H1 (cell line): ENCODE measurements around the gene AKAP8. TPM values are rescaled to one million over a fixed set of nuclear protein-coding genes. Genes with fewer than 3 reads are reported as not detected.

Experiments
- BRCA1 ChIP-seq: IDR thresholded peaks from 2 replicates; pipeline ENCODE4 v1.6.1; 2012; ENCODE audit warnings: low read depth, low read length, improper control_type of control experiment
- CBX8 ChIP-seq: fragments of 300-800, 300-1000 bp; sonication (generic); IDR thresholded peaks from 2 replicates; pipeline ENCODE4 v1.7.1; 2016; ENCODE audit warnings: low read depth, low read length, borderline replicate concordance
- CHD2 ChIP-seq: IDR thresholded peaks from 2 replicates; pipeline ENCODE4 v1.6.1; 2012; ENCODE audit warnings: low read length, improper control_type of control experiment
- CTBP2 ChIP-seq: IDR thresholded peaks from 2 replicates; pipeline ENCODE4 v1.7.0; 2011; ENCODE audit warnings: borderline replicate concordance, mild to moderate bottlenecking, moderate library complexity, mixed read lengths, low read length; ENCODE audit not compliant: insufficient read depth, insufficient read length
- EGR1 ChIP-seq: IDR thresholded peaks from 2 replicates; pipeline ENCODE4 v1.6.1; 2011; ENCODE audit warnings: low read depth, low read length, borderline replicate concordance
- EP300 ChIP-seq, 2 experiments: IDR thresholded peaks; 1 replicate in 1 of 2; 2 replicates in 1 of 2; pipeline ENCODE4 v1.6.1; 2011 to 2012; ENCODE audit warnings: low read depth in 2 of 2, low read length in 2 of 2, mild to moderate bottlenecking in 2 of 2, borderline replicate concordance in 1 of 2, inconsistent platforms in 1 of 2, moderate library complexity in 1 of 2
- GABPA ChIP-seq: IDR thresholded peaks from 2 replicates; pipeline ENCODE4 v1.6.1; 2011; ENCODE audit warnings: mild to moderate bottlenecking, low read length, moderate library complexity, borderline replicate concordance; ENCODE audit not compliant: insufficient read depth
- JUND ChIP-seq: IDR thresholded peaks from 2 replicates; pipeline ENCODE4 v1.6.1; 2011; ENCODE audit warnings: mild to moderate bottlenecking, improper control_type of control experiment, low read length
- KDM1A ChIP-seq: fragments of 200-600, 300-600 bp; sonication (generic); IDR thresholded peaks from 2 replicates; pipeline ENCODE4 v1.7.1; 2016; ENCODE audit warnings: mild to moderate bottlenecking, low read length, borderline replicate concordance
- KDM4A ChIP-seq: IDR thresholded peaks from one replicate; pipeline ENCODE4 v1.7.1; 2012; ENCODE audit warnings: low read depth, mild to moderate bottlenecking, moderate library complexity, low read length, inconsistent platforms; ENCODE audit not compliant: severe bottlenecking
- MAFK ChIP-seq: IDR thresholded peaks from 2 replicates; pipeline ENCODE4 v1.6.1; 2012; ENCODE audit warnings: low read depth, mild to moderate bottlenecking, improper control_type of control experiment, low read length
- NRF1 ChIP-seq: IDR thresholded peaks from 2 replicates; pipeline ENCODE4 v1.6.1; 2011; ENCODE audit warnings: mild to moderate bottlenecking, low read depth, low read length, improper control_type of control experiment
- RBBP5 ChIP-seq: IDR thresholded peaks from 2 replicates; pipeline ENCODE4 v1.7.1; 2012; ENCODE audit warnings: low read depth, mild to moderate bottlenecking, inconsistent platforms, low read length, moderate library complexity, borderline replicate concordance
- RFX5 ChIP-seq: IDR thresholded peaks from 2 replicates; pipeline ENCODE4 v1.6.1; 2011; ENCODE audit warnings: low read depth, low read length, improper control_type of control experiment, borderline replicate concordance
- RNF2 ChIP-seq: fragments of 200-900, 300-1000 bp; sonication (generic); IDR thresholded peaks from 2 replicates; pipeline ENCODE4 v1.7.1; 2016; ENCODE audit warnings: borderline replicate concordance, low read depth, mild to moderate bottlenecking, antibody characterized with exemption, low read length; ENCODE audit not compliant: poor library complexity, severe bottlenecking; ENCODE audit errors: missing control alignments
- SIN3A ChIP-seq, 2 experiments: IDR thresholded peaks in 1 of 2; conservative IDR thresholded peaks in 1 of 2; 2 replicates each; pipeline ENCODE4 v1.6.1; 2011 to 2012; ENCODE audit warnings: low read length in 2 of 2, improper control_type of control experiment in 1 of 2, low read depth in 1 of 2, mild to moderate bottlenecking in 1 of 2
- SIRT6 ChIP-seq: IDR thresholded peaks from one replicate; pipeline ENCODE4 v1.7.1; 2012; ENCODE audit warnings: low read length, inconsistent platforms
- SIX5 ChIP-seq: IDR thresholded peaks from 2 replicates; pipeline ENCODE4 v1.6.1; 2011; ENCODE audit warnings: mild to moderate bottlenecking, low read depth, low read length
- SP2 ChIP-seq: IDR thresholded peaks from 2 replicates; pipeline ENCODE4 v1.6.1; 2012; ENCODE audit warnings: mild to moderate bottlenecking, low read length, inconsistent platforms
- TBP ChIP-seq: IDR thresholded peaks from 2 replicates; pipeline ENCODE4 v1.6.1; 2011; ENCODE audit warnings: low read depth, low read length, improper control_type of control experiment
- TEAD4 ChIP-seq: IDR thresholded peaks from 2 replicates; pipeline ENCODE4 v1.6.1; 2012; ENCODE audit warnings: low read depth, low read length, inconsistent platforms, mixed read lengths
- polyA plus RNA-seq, 7 experiments: library from polyadenylated mRNA; depleted of rRNA in 3 of 7; stranded (reverse) in 5 of 7; unstranded in 2 of 7; fragments of >200 nt in 5 of 7; fragments of 200-250 nt in 2 of 7; gene quantifications; 1 replicate in 5 of 7; 2 replicates in 1 of 7; 4 replicates in 1 of 7; pipeline versions ENCODE4 v1.2.1 to v1.2.3, GENCODE V29; 2011 to 2013; ENCODE audit warnings: missing spikeins in 2 of 7, mixed read lengths in 2 of 7
- total RNA-seq: library from RNA; stranded (reverse); fragmentation: NEBNext Ultra II Directional; extraction: Animal tissue kit (Norgen Biotek cat#: 25700); gene quantifications from 2 replicates; pipeline ENCODE4 v1.2.1, GENCODE V29; 2021

The AKAP8 gene
- total and polyA plus RNA-seq, 2 of the 8 experiments (the other 6 are each of a cell fraction or from before 2014, with no cell fraction given): 17.0 to 41.0 TPM

- no peak for TF ChIP-seq CTBP2
- peak; percentile 30 to 61; a peak in 1 of 4 replicates for TF ChIP-seq SIN3A (conservative IDR thresholded peaks at IDR 0.05 in 1 of 2, IDR thresholded peaks at IDR 0.05 in 1 of 2; ENCODE audit: low read depth in 1 of 2, low read length in 2 of 2)
- TF ChIP-seq BRCA1: no peak
- peak; percentile 79 for TF ChIP-seq NRF1
- TF ChIP-seq KDM1A: no peak
- no peak for TF ChIP-seq RNF2
- no peak for TF ChIP-seq CBX8
- no peak for TF ChIP-seq SIRT6
- no peak for TF ChIP-seq RFX5
- TF ChIP-seq GABPA: no peak
- TF ChIP-seq JUND: no peak
- no peak for TF ChIP-seq EP300 (IDR thresholded peaks at IDR 0.05; ENCODE audit: borderline replicate concordance in 1 of 2, low read depth in 2 of 2, low read length in 2 of 2)
- peak; percentile 54; the same call in 1 of the 2 replicates for TF ChIP-seq RBBP5
- peak; percentile 36 for TF ChIP-seq SIX5
- peak; percentile 88 for TF ChIP-seq TBP
- no peak for TF ChIP-seq KDM4A
- peak; percentile 80 for TF ChIP-seq CHD2
- TF ChIP-seq EGR1: peak; percentile 25; the same call in 1 of the 2 replicates
- peak; percentile 76 for TF ChIP-seq SP2
- no peak for TF ChIP-seq MAFK
- no peak for TF ChIP-seq TEAD4
These were observed at the start of gene AKAP8 (continued) for GRCh38 chr19:15379083-15379998.
